GM12878 (cell line): Measurements from ENCODE around the gene TMEM163.

ENCODE experiments used
- IRF4 ChIP-seq: IDR thresholded peaks from 2 replicates; pipeline ENCODE4 v1.6.1; 2011; ENCODE audit warnings: low read depth, low read length
- JUND ChIP-seq: IDR thresholded peaks from 2 replicates; pipeline ENCODE4 v1.6.1; 2012; ENCODE audit warnings: low read depth, mild to moderate bottlenecking, low read length, improper control_type of control experiment, moderate library complexity
- NR2C1 ChIP-seq: fragments of 450-650 bp; IDR thresholded peaks from 2 replicates; pipeline ENCODE4 v1.6.1; 2017; ENCODE audit warnings: antibody characterized with exemption, mild to moderate bottlenecking, moderate library complexity
- POLR2AphosphoS5 ChIP-seq: IDR thresholded peaks from 2 replicates; pipeline ENCODE4 v1.6.1; 2011; ENCODE audit warnings: mild to moderate bottlenecking, low read length, inconsistent platforms
- RAD21 ChIP-seq: IDR thresholded peaks from 2 replicates; pipeline ENCODE4 v1.6.1; 2011; ENCODE audit warnings: mild to moderate bottlenecking, low read depth, low read length, moderate library complexity; ENCODE audit not compliant: insufficient read depth
- SRF ChIP-seq, 2 experiments: IDR thresholded peaks; 2 replicates each; pipeline ENCODE4 v1.6.1; 2011; ENCODE audit warnings: low read depth in 2 of 2, low read length in 2 of 2, mild to moderate bottlenecking in 1 of 2, moderate library complexity in 1 of 2
- TF ChIP-seq, protein P1 (sequence below), 3 experiments: IDR thresholded peaks in 2 of 3; conservative IDR thresholded peaks in 1 of 3; 2 replicates each; pipeline ENCODE4 v1.5.1; 2011; ENCODE audit warnings: low read depth in 3 of 3, low read length in 3 of 3, mild to moderate bottlenecking in 3 of 3, control low read depth in 2 of 3, moderate library complexity in 2 of 3, inconsistent platforms in 1 of 3, mixed read lengths in 1 of 3; ENCODE audit not compliant: control insufficient read depth in 2 of 3, insufficient read depth in 1 of 3; ENCODE audit errors: extremely low read depth in 1 of 3
- TF ChIP-seq, protein P2 (sequence below): fragments of 450-650 bp; IDR thresholded peaks from 2 replicates; pipeline ENCODE4 v1.6.1; 2016; ENCODE audit warnings: mild to moderate bottlenecking

GRCh38 chr2:134448650-134449049 lies 270.1 kb downstream of the TMEM163 start:
- no peak for TF ChIP-seq IRF4
- TF ChIP-seq, protein P1, sequence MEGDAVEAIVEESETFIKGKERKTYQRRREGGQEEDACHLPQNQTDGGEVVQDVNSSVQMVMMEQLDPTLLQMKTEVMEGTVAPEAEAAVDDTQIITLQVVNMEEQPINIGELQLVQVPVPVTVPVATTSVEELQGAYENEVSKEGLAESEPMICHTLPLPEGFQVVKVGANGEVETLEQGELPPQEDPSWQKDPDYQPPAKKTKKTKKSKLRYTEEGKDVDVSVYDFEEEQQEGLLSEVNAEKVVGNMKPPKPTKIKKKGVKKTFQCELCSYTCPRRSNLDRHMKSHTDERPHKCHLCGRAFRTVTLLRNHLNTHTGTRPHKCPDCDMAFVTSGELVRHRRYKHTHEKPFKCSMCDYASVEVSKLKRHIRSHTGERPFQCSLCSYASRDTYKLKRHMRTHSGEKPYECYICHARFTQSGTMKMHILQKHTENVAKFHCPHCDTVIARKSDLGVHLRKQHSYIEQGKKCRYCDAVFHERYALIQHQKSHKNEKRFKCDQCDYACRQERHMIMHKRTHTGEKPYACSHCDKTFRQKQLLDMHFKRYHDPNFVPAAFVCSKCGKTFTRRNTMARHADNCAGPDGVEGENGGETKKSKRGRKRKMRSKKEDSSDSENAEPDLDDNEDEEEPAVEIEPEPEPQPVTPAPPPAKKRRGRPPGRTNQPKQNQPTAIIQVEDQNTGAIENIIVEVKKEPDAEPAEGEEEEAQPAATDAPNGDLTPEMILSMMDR (IDR thresholded peaks at IDR 0.05 in 2 of 3, conservative IDR thresholded peaks at IDR 0.05 in 1 of 3; ENCODE audit: control insufficient read depth in 2 of 3, extremely low read depth in 1 of 3, insufficient read depth in 1 of 3, low read depth in 3 of 3, low read length in 3 of 3), result no peak
- no peak for TF ChIP-seq RAD21
- no peak for TF ChIP-seq POLR2AphosphoS5
- TF ChIP-seq, protein P2, sequence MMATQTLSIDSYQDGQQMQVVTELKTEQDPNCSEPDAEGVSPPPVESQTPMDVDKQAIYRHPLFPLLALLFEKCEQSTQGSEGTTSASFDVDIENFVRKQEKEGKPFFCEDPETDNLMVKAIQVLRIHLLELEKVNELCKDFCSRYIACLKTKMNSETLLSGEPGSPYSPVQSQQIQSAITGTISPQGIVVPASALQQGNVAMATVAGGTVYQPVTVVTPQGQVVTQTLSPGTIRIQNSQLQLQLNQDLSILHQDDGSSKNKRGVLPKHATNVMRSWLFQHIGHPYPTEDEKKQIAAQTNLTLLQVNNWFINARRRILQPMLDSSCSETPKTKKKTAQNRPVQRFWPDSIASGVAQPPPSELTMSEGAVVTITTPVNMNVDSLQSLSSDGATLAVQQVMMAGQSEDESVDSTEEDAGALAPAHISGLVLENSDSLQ, result no peak
- TF ChIP-seq JUND, result no peak
- TF ChIP-seq SRF (IDR thresholded peaks at IDR 0.05; ENCODE audit: low read depth in 2 of 2, low read length in 2 of 2), result no peak
- no peak for TF ChIP-seq NR2C1
